NCI-H82 treated with DMSO at 0.1 percent for 48 hours (cell line): ENCODE data around the gene MYO1B.

ENCODE experiments used
- DNase-seq: peaks from one replicate; lab custom pipeline; 2025; ENCODE audit not compliant: unreplicated experiment; lab: John Stamatoyannopoulos, UW

MYO1B gene

GRCh38 chr2:191296083-191297006, 51.1 kb downstream of the MYO1B start:
- no peak for DNase-seq

GRCh38 chr2:191297033-191297432, 51.8 kb downstream of the MYO1B start:
- no peak for DNase-seq

GRCh38 chr2:191298306-191298705, 53.1 kb downstream of the MYO1B start:
- no peak for DNase-seq

- DNase-seq, result no peak
Measured at GRCh38 chr2:191299010-191299409, 53.8 kb downstream of the MYO1B start.

- DNase-seq, result no peak
Measured at GRCh38 chr2:191299866-191300265, 54.7 kb downstream of the MYO1B start.

GRCh38 chr2:191301971-191302370, 56.8 kb downstream of the MYO1B start:
- no peak for DNase-seq

- DNase-seq, result no peak
Measured at GRCh38 chr2:191302459-191303139, 57.4 kb downstream of the MYO1B start.

- DNase-seq, result peak; percentile 80
Measured at GRCh38 chr2:191303140-191304005, 58.2 kb downstream of the MYO1B start.

GRCh38 chr2:191304939-191305875, 60.0 kb downstream of the MYO1B start:
- DNase-seq, result peak; percentile 58

- no peak for DNase-seq
Measured at GRCh38 chr2:191308026-191308425, 62.8 kb downstream of the MYO1B start.

- DNase-seq, result no peak
Measured at GRCh38 chr2:191311156-191311555, 66.0 kb downstream of the MYO1B start.

GRCh38 chr2:191311627-191312026, 66.4 kb downstream of the MYO1B start:
- DNase-seq, result no peak

- no peak for DNase-seq
Measured at GRCh38 chr2:191312163-191312562, 67.0 kb downstream of the MYO1B start.

GRCh38 chr2:191312662-191313061, 67.5 kb downstream of the MYO1B start:
- DNase-seq, result no peak

- no peak for DNase-seq
Measured at GRCh38 chr2:191314697-191315364, 69.6 kb downstream of the MYO1B start.

GRCh38 chr2:191315365-191315752, 70.2 kb downstream of the MYO1B start:
- no peak for DNase-seq

- DNase-seq, result no peak
Measured at GRCh38 chr2:191316246-191316994, 71.2 kb downstream of the MYO1B start.

- DNase-seq, result no peak
Measured at GRCh38 chr2:191318037-191318728, 73.0 kb downstream of the MYO1B start.
